RWPE1 (cell line): ENCODE results near the gene WDR45B.
A peak's percentile ranks its signal among the peaks of the same experiment; 100 is the strongest.

Source experiments
- CTCF ChIA-PET: fragments of 350-600 bp; sonication (Branson Sonifier 250); formaldehyde crosslinking; extraction: SDS; loops from one replicate; lab custom pipeline; 2021; lab: Yijun Ruan, JAX
- POLR2A ChIA-PET: fragments of 400-600 bp; formaldehyde crosslinking; extraction: SDS; loops from one replicate; lab custom pipeline; 2020; ENCODE audit warnings: antibody characterized with exemption; ENCODE audit not compliant: low non-redundant PET; lab: Yijun Ruan, JAX
- DNase-seq: peaks from one replicate; pipeline ENCODE4 v3.0.0; 2012; ENCODE audit warnings: low spot score
- H3K27ac ChIP-seq: fragments of 450-650 bp; 2 replicates; pipeline ENCODE4 v1.5.1; 2017
- CTCF ChIP-seq: fragments of 450-650 bp; conservative IDR thresholded peaks from 2 replicates; pipeline ENCODE4 v1.5.1; 2017; ENCODE audit warnings: low read depth, mild to moderate bottlenecking

The WDR45B gene

GRCh38 chr17:82609655-82610054, 38.6 kb downstream of the WDR45B start:
- POLR2A ChIA-PET: no interaction called here
- no peak for TF ChIP-seq CTCF
- no peak overlapping the region for H3K27ac ChIP-seq
- CTCF ChIA-PET: interaction anchor here (0.5 kb wide), 1 partner anchor 10 kb away, joined by 5 read pairs; no protein-coding TSS in a partner anchor
- no peak for DNase-seq

- peak overlapping the region; percentile 13; the same call in 1 of the 2 replicates for H3K27ac ChIP-seq
- CTCF ChIA-PET: no interaction called here
- POLR2A ChIA-PET: no interaction called here
- DNase-seq: no peak
- TF ChIP-seq CTCF: no peak
Observed at GRCh38 chr17:82608816-82609215, 39.4 kb downstream of the WDR45B start.

- TF ChIP-seq CTCF: no peak
- no peak for DNase-seq
- CTCF ChIA-PET: interaction anchor here (0.6 to 0.7 kb wide), 2 partner anchors 252 to 305 kb away, joined by 3 read pairs; no protein-coding TSS in a partner anchor
- POLR2A ChIA-PET: no interaction called here
- peak overlapping the region; percentile 70 for H3K27ac ChIP-seq
Observed at GRCh38 chr17:82605939-82606600, 42.2 kb downstream of the WDR45B start.

- DNase-seq: no peak
- no peak for TF ChIP-seq CTCF
- H3K27ac ChIP-seq: peak overlapping the region; percentile 70
- POLR2A ChIA-PET: no interaction called here
- CTCF ChIA-PET: no interaction called here
Observed at GRCh38 chr17:82604532-82604931, 43.7 kb downstream of the WDR45B start.

GRCh38 chr17:82603981-82604448, 44.2 kb downstream of the WDR45B start:
- ChIA-PET CTCF (no interaction called here), POLR2A (no interaction called here)
- DNase-seq: no peak
- H3K27ac ChIP-seq: peak overlapping the region; percentile 70
- no peak for TF ChIP-seq CTCF

GRCh38 chr17:82602986-82603710, 45.1 kb downstream of the WDR45B start:
- POLR2A ChIA-PET: no interaction called here
- CTCF ChIA-PET: interaction anchor here (0.6 kb wide), 1 partner anchor 303 kb away, joined by 5 read pairs; no protein-coding TSS in a partner anchor
- TF ChIP-seq CTCF: no peak
- no peak for DNase-seq
- H3K27ac ChIP-seq: no peak overlapping the region
